HEK293 (cell line): ENCODE data around the gene ATOSA.
A peak's percentile ranks its signal among the peaks of the same experiment; 100 is the strongest.

Experiments
- CTCF ChIA-PET: fragments of 350-600 bp; formaldehyde crosslinking; extraction: SDS; loops from one replicate; lab custom pipeline; 2021; ENCODE audit warnings: antibody characterized with exemption; lab: Yijun Ruan, JAX
- POLR2A ChIA-PET: fragments of 300-600 bp; formaldehyde crosslinking; extraction: SDS; loops from one replicate; lab custom pipeline; 2020; ENCODE audit warnings: antibody characterized with exemption, inconsistent platforms; lab: Yijun Ruan, JAX
- H3K27ac ChIP-seq: fragments of 200-500 bp; sonication (Bioruptor generic); 2 replicates; pipeline ENCODE4 v1.5.1; 2014; ENCODE audit warnings: low read depth, low read length, control low read depth, inconsistent platforms; ENCODE audit errors: extremely low read depth
- H3K36me3 ChIP-seq, 2 experiments: fragments of 200-500 bp in 1 of 2; sonication (Bioruptor generic) in 1 of 2; 1 replicate in 1 of 2; 2 replicates in 1 of 2; pipeline ENCODE4 v1.5.1; 2014 to 2017; ENCODE audit warnings: inconsistent platforms in 2 of 2, low read length in 2 of 2; ENCODE audit not compliant: control insufficient read depth in 2 of 2, insufficient read depth in 1 of 2
- H3K4me1 ChIP-seq: fragments of 200-500 bp; sonication (Bioruptor generic); 2 replicates; pipeline ENCODE4 v1.5.1; 2014; ENCODE audit warnings: mild to moderate bottlenecking, low read length, inconsistent platforms; ENCODE audit not compliant: control insufficient read depth, insufficient read depth
- H3K4me3 ChIP-seq: 2 replicates; pipeline ENCODE4 v1.5.1; 2011; ENCODE audit warnings: low read depth, mild to moderate bottlenecking, control low read depth, low read length, moderate library complexity
- H3K9me3 ChIP-seq: fragments of 200-500 bp; sonication (Bioruptor generic); 2 replicates; pipeline ENCODE4 v1.5.1; 2014; ENCODE audit warnings: low read depth, low read length, inconsistent platforms; ENCODE audit not compliant: control insufficient read depth, insufficient read depth
- OSR2 ChIP-seq: fragments of 450-650 bp; formaldehyde crosslinking; IDR thresholded peaks from 2 replicates; pipeline ENCODE4 v1.5.1; 2016; ENCODE audit warnings: missing biosample characterization, missing genetic modification characterization
- OVOL3 ChIP-seq: fragments of 450-650 bp; formaldehyde crosslinking; IDR thresholded peaks from 2 replicates; pipeline ENCODE4 v1.5.1; 2016; ENCODE audit warnings: missing biosample characterization, missing genetic modification characterization
- TCF7L2 ChIP-seq: IDR thresholded peaks from 2 replicates; pipeline ENCODE4 v1.6.1; 2011; ENCODE audit warnings: low read depth, mild to moderate bottlenecking, inconsistent platforms, low read length, moderate library complexity, borderline replicate concordance
- ZBTB44 ChIP-seq: fragments of 450-650 bp; IDR thresholded peaks from 2 replicates; pipeline ENCODE4 v1.5.1; 2018; ENCODE audit warnings: missing biosample characterization, mild to moderate bottlenecking, missing genetic modification characterization
- ZBTB8A ChIP-seq: fragments of 450-650 bp; formaldehyde crosslinking; IDR thresholded peaks from 2 replicates; pipeline ENCODE4 v1.5.1; 2016; ENCODE audit warnings: missing biosample characterization, missing genetic modification characterization
- ZNF112 ChIP-seq: fragments of 450-650 bp; formaldehyde crosslinking; IDR thresholded peaks from 2 replicates; pipeline ENCODE4 v1.5.0; 2017; ENCODE audit warnings: missing biosample characterization, missing genetic modification characterization
- ZNF202 ChIP-seq: fragments of 450-650 bp; formaldehyde crosslinking; IDR thresholded peaks from 2 replicates; pipeline ENCODE4 v1.5.1; 2016; ENCODE audit warnings: missing biosample characterization, missing genetic modification characterization, borderline replicate concordance
- ZNF335 ChIP-seq: fragments of 450-650 bp; formaldehyde crosslinking; conservative IDR thresholded peaks from 2 replicates; pipeline ENCODE4 v1.5.1; 2016; ENCODE audit warnings: missing biosample characterization, missing genetic modification characterization
- ZNF501 ChIP-seq: fragments of 450-650 bp; formaldehyde crosslinking; IDR thresholded peaks from 2 replicates; pipeline ENCODE4 v1.5.1; 2016; ENCODE audit warnings: missing biosample characterization, missing genetic modification characterization
- ZNF513 ChIP-seq: fragments of 450-650 bp; IDR thresholded peaks from 2 replicates; pipeline ENCODE4 v1.5.1; 2018; ENCODE audit warnings: missing biosample characterization, missing genetic modification characterization
- ZSCAN23 ChIP-seq: fragments of 450-650 bp; formaldehyde crosslinking; IDR thresholded peaks from 2 replicates; pipeline ENCODE4 v1.5.1; 2016; ENCODE audit warnings: missing biosample characterization, missing genetic modification characterization
- TF ChIP-seq, protein P1 (sequence below): fragments of 450-650 bp; formaldehyde crosslinking; IDR thresholded peaks from 2 replicates; pipeline ENCODE4 v1.5.1; 2016; ENCODE audit warnings: missing biosample characterization, missing genetic modification characterization
- TF ChIP-seq, protein P2 (sequence below): fragments of 450-650 bp; formaldehyde crosslinking; optimal IDR thresholded peaks from 2 replicates; pipeline ENCODE3; 2016; ENCODE audit warnings: missing biosample characterization, mild to moderate bottlenecking, missing genetic modification characterization
- TF ChIP-seq, protein P3 (sequence below): fragments of 450-650 bp; formaldehyde crosslinking; IDR thresholded peaks from 2 replicates; pipeline ENCODE4 v1.5.1; 2016; ENCODE audit warnings: missing biosample characterization, missing genetic modification characterization

ATOSA gene

DNA sequence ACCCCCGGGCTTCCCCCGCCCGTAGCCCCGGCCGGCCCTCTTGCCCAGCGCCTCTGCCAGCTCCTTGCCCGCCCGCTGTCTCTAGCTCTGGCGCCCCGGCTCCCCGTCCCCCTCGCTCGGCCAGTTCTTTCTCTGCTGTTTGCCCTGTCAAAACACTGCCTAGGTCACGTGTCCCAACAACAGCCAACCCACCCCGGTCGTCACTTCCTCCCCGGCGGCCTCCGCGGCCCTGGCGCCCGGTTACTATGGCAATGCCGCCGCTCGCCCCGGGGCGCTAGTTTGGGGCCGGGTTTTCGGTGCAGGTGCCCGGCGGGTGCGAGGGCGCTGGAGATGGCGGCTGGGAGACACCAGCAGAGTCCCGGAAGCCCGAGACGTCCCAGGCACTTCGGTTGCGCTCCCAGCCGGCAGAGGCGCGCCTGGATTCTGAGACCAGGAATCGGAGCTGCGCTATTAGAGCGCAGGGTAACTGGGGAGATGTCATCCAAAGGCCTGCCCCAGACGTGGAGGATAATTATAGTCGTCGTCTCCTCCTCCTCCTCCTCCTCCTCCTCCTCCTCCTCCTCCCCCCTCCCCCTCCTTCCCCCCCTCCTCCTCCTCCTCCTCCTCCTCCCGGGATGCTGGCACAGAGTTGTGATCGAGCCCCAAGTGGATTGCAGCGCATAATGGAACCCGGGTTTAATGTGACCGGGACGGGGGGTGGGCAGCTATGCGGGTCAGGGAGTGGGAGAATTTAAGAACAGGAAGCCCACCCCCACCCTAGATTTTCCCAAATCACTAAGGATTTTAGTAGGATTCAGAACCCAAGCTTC is at the start of gene ATOSA (continued):
- TF ChIP-seq, protein P1, sequence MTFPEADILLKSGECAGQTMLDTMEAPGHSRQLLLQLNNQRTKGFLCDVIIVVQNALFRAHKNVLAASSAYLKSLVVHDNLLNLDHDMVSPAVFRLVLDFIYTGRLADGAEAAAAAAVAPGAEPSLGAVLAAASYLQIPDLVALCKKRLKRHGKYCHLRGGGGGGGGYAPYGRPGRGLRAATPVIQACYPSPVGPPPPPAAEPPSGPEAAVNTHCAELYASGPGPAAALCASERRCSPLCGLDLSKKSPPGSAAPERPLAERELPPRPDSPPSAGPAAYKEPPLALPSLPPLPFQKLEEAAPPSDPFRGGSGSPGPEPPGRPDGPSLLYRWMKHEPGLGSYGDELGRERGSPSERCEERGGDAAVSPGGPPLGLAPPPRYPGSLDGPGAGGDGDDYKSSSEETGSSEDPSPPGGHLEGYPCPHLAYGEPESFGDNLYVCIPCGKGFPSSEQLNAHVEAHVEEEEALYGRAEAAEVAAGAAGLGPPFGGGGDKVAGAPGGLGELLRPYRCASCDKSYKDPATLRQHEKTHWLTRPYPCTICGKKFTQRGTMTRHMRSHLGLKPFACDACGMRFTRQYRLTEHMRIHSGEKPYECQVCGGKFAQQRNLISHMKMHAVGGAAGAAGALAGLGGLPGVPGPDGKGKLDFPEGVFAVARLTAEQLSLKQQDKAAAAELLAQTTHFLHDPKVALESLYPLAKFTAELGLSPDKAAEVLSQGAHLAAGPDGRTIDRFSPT (tag by site-specific recombination) = peak; percentile 86
- TF ChIP-seq OVOL3 (tag by site-specific recombination) (no peak), ZBTB8A (tag by site-specific recombination) (peak; percentile 91), ZSCAN23 (tag by site-specific recombination) (no peak), ZBTB44 (tag by site-specific recombination) (no peak), OSR2 (tag by site-specific recombination) (no peak), ZNF513 (peak; percentile 53; the same call in 1 of the 2 replicates), ZNF335 (tag by site-specific recombination) (peak; percentile 70), ZNF112 (tag by site-specific recombination) (no peak), ZNF501 (tag by site-specific recombination) (peak; percentile 34; the same call in 1 of the 2 replicates)
- TF ChIP-seq, protein P2, sequence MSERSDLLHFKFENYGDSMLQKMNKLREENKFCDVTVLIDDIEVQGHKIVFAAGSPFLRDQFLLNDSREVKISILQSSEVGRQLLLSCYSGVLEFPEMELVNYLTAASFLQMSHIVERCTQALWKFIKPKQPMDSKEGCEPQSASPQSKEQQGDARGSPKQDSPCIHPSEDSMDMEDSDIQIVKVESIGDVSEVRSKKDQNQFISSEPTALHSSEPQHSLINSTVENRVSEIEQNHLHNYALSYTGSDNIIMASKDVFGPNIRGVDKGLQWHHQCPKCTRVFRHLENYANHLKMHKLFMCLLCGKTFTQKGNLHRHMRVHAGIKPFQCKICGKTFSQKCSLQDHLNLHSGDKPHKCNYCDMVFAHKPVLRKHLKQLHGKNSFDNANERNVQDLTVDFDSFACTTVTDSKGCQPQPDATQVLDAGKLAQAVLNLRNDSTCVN = peak; percentile 75
- TF ChIP-seq, protein P3, sequence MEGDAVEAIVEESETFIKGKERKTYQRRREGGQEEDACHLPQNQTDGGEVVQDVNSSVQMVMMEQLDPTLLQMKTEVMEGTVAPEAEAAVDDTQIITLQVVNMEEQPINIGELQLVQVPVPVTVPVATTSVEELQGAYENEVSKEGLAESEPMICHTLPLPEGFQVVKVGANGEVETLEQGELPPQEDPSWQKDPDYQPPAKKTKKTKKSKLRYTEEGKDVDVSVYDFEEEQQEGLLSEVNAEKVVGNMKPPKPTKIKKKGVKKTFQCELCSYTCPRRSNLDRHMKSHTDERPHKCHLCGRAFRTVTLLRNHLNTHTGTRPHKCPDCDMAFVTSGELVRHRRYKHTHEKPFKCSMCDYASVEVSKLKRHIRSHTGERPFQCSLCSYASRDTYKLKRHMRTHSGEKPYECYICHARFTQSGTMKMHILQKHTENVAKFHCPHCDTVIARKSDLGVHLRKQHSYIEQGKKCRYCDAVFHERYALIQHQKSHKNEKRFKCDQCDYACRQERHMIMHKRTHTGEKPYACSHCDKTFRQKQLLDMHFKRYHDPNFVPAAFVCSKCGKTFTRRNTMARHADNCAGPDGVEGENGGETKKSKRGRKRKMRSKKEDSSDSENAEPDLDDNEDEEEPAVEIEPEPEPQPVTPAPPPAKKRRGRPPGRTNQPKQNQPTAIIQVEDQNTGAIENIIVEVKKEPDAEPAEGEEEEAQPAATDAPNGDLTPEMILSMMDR (tag by site-specific recombination) = peak; percentile 10; the same call in 1 of the 2 replicates

GRCh38 chr15:52728899-52729298 is 49.7 kb upstream of the ATOSA start:
- TF ChIP-seq ZNF202 (tag by site-specific recombination) (no peak), TCF7L2 (no peak)
- Histone ChIP-seq H3K9me3 (no peaks in the 10 kb centered on the region), H3K36me3 (no peaks in the 10 kb centered on the region), H3K4me3 (no peak overlapping the region), H3K4me1 (0 out of 2 replicates have a peak, but pooled peaks cover 2% of the 10 kb centered on the region), H3K27ac (no peak overlapping the region)
- ChIA-PET POLR2A (no interaction called here), CTCF (interaction anchor here (0.6 to 1.6 kb wide), 2 partner anchors 49 to 472 kb away, joined by 4 to 5 read pairs; no protein-coding TSS in a partner anchor)
